NK-92 (cell line): ENCODE results near the gene TMC1.
"Not testable (repeated sequence)": the region's sequence is repeated elsewhere in the genome, so short reads cannot be mapped to it uniquely, and the experiment has no call there.

Experiments used
- DNase-seq: peaks from one replicate; lab custom pipeline; 2025; ENCODE audit not compliant: unreplicated experiment; lab: John Stamatoyannopoulos, UW

Gene TMC1

GRCh38 chr9:72857624-72857996 is 336.2 kb downstream of the TMC1 start:
- DNase-seq: no peak

GRCh38 chr9:72858089-72858912 is 336.9 kb downstream of the TMC1 start:
- DNase-seq: no peak

- not testable (repeated sequence) for DNase-seq
These were observed 341.4 kb downstream of the TMC1 start for GRCh38 chr9:72862788-72863187.

GRCh38 chr9:72863456-72864094 is 342.2 kb downstream of the TMC1 start:
- DNase-seq: no peak

GRCh38 chr9:72864327-72864726 is 342.9 kb downstream of the TMC1 start:
- DNase-seq: no peak

- DNase-seq: no peak
These were observed 350.3 kb downstream of the TMC1 start for GRCh38 chr9:72871685-72872084.

GRCh38 chr9:72872718-72873117 is 351.3 kb downstream of the TMC1 start:
- no peak for DNase-seq

- no peak for DNase-seq
These were observed 352.0 kb downstream of the TMC1 start for GRCh38 chr9:72873456-72873855.

GRCh38 chr9:72874344-72874743 is 352.9 kb downstream of the TMC1 start:
- no peak for DNase-seq

GRCh38 chr9:72875221-72875620 is 353.8 kb downstream of the TMC1 start:
- DNase-seq: no peak

GRCh38 chr9:72880821-72881220 is 359.4 kb downstream of the TMC1 start:
- no peak for DNase-seq

GRCh38 chr9:72882117-72882775 is 360.8 kb downstream of the TMC1 start:
- no peak for DNase-seq

GRCh38 chr9:72883875-72884274 is 362.5 kb downstream of the TMC1 start:
- DNase-seq: no peak

GRCh38 chr9:72884508-72884907 is 363.1 kb downstream of the TMC1 start:
- DNase-seq: no peak
